ENCODE results near the gene UNC13A.
"Not testable (repeated sequence)": the region's sequence is repeated elsewhere in the genome, so short reads cannot be mapped to it uniquely, and the experiment has no call there.

UNC13A gene

DNA sequence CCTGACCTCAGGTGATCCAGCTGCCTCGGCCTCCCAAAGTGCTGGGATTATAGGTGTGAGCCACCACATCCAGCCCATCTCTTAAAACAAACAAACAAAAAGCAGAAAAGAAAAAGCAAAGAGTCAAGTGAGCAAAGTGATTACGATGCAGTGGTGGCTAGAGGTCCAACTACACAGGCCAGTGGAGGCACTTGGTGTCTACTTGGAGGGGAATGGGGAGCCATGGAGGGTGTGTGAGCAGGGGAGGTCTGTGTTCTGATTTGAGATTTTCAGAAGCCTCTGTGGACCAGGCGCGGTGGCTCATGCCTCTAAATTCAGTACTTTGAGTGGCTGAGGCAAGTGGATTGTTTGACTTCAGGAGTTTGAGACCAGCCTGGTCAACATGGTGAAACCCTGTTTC lies 126.1 kb downstream of the UNC13A start:
- no peak for DNase-seq

GRCh38 chr19:17560205-17560595 lies 128.0 kb downstream of the UNC13A start:
- DNase-seq: no peak

DNA sequence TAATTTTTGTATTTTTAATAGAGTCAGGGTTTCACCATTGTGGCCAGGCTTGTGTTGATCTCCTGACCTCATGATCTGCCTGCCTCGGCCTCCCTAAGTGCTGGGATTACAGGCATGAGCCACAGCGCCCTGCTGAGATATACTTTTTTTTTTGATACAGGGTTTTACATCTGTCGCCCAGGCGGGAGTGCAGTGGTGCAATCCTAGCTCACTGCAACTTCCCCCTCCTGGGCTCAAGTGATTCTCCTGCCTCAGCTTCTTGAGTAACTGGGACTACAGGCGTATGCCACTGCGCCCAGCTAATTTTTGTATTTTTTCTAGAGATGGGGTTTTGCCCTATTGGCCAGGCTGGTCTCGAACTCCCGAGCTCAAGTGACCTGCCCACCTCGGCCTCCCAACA lies 130.7 kb downstream of the UNC13A start:
- DNase-seq: no peak

DNA sequence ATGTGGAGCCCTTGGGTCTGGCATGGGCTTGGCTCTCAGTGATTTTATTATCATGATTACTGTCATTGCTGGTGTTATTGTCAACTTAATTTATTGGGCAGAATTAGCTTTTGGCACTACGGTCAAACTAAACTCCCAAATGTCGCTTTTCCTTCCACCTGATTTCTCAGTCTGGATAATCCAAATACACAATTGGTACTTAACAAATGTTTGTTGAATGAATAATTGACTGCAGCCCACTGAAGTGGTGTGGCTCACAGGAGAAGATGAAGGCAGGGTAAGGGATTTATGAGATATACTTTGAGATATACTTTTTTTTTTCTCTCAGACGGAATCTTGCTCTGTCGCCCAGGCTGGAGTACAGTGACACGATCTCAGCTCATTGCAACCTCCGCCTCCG lies 131.2 kb downstream of the UNC13A start:
- DNase-seq: no peak

DNA sequence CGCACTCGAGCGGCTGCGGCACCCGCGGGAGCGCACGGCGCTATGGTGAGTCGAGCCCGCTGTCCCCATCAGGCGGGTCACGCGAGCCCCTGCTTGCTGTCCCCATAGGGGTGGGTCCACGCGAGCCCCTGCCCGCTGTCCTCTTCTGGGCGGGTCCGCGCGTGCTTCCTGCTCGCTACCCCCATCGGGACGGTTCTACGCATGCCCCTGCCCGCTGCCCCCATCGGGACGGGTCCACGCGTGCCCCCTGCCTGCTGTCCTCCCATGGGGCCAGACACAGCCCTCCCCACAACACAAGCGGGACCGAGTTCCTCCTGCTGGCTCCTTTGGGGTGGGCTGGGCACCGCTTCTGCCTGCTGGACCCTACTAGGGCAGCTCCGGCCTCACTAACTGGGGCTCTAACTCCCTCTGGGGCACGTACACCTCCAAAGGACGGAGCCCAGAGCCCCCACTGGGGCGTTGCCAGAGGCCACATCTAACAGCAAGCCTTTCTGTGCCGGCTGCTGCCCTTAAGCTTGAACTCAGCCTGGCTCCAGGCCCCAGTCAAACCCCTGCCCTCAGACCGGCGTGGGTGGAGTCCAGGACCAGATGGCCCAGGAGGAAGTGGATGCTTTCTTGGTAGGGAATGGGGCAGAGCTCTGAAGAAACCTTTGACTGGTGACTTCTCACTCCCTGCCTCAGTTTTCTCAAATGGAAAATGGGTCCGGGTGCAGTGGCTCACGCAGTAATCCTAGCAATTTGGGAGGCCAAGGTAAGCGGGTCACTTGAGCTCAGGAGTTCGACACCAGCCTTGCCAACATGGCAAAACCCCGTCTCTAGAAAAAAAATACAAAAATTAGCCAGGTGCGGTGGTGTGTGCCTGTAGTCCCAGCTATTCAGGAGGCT lies 132.0 kb downstream of the UNC13A start:
- peak; percentile 35 for DNase-seq

- peak; percentile 100 for DNase-seq
Observed at GRCh38 chr19:17555480-17555928, 132.7 kb downstream of the UNC13A start, which contains the start of gene COLGALT1. Gene COLGALT1 (plus strand): TSS chr19:17555649. CDS start chr19:17555714, 65 bp downstream.

- no peak for DNase-seq
Observed at GRCh38 chr19:17554968-17555479, 133.1 kb downstream of the UNC13A start.

- DNase-seq: no peak
Observed at GRCh38 chr19:17553256-17553655, 134.9 kb downstream of the UNC13A start.

- DNase-seq: not testable (repeated sequence)
Observed at GRCh38 chr19:17552735-17553134, 135.4 kb downstream of the UNC13A start.

All from activated CD4-positive, alpha-beta T cell treated with anti-CD3 and anti-CD28 coated beads for 48 hours (primary cell).